ENCODE measurements around the gene PAX3.

PAX3 gene

GRCh38 chr2:222284466-222284865 lies 14.3 kb downstream of the PAX3 start:
- Histone ChIP-seq H3K36me3 (ENCODE audit: control insufficient read depth, insufficient read depth, low read length) (no peaks in the 10 kb centered on the region), H3K9me3 (ENCODE audit: control insufficient read depth, insufficient read depth, low read depth, low read length) (no peaks in the 10 kb centered on the region), H3K9ac (ENCODE audit: low read length) (no peak overlapping the region), H3K27me3 (ENCODE audit: control insufficient read depth, insufficient read depth, low read length) (peaks cover 56% of the 10 kb centered on the region), H3K4me3 (ENCODE audit: low read depth, low read length) (no peak overlapping the region), H3K27ac (ENCODE audit: low read depth, low read length) (no peak overlapping the region), H3K4me1 (ENCODE audit: control insufficient read depth, insufficient read depth, low read length) (peaks cover 24% of the 10 kb centered on the region)

GRCh38 chr2:222283634-222284033 lies 15.2 kb downstream of the PAX3 start:
- Histone ChIP-seq H3K27ac (ENCODE audit: low read depth, low read length) (no peak overlapping the region), H3K36me3 (ENCODE audit: control insufficient read depth, insufficient read depth, low read length) (no peaks in the 10 kb centered on the region), H3K9ac (ENCODE audit: low read length) (no peak overlapping the region), H3K27me3 (ENCODE audit: control insufficient read depth, insufficient read depth, low read length) (peaks cover 48% of the 10 kb centered on the region), H3K4me1 (ENCODE audit: control insufficient read depth, insufficient read depth, low read length) (peaks cover 16% of the 10 kb centered on the region), H3K9me3 (ENCODE audit: control insufficient read depth, insufficient read depth, low read depth, low read length) (no peaks in the 10 kb centered on the region), H3K4me3 (ENCODE audit: low read depth, low read length) (no peak overlapping the region)

- Histone ChIP-seq H3K27ac (ENCODE audit: low read depth, low read length) (no peak overlapping the region), H3K9ac (ENCODE audit: low read length) (no peak overlapping the region), H3K4me3 (ENCODE audit: low read depth, low read length) (no peak overlapping the region), H3K9me3 (ENCODE audit: control insufficient read depth, insufficient read depth, low read depth, low read length) (no peaks in the 10 kb centered on the region), H3K4me1 (ENCODE audit: control insufficient read depth, insufficient read depth, low read length) (peaks cover 13% of the 10 kb centered on the region), H3K27me3 (ENCODE audit: control insufficient read depth, insufficient read depth, low read length) (peaks cover 34% of the 10 kb centered on the region), H3K36me3 (ENCODE audit: control insufficient read depth, insufficient read depth, low read length) (no peaks in the 10 kb centered on the region)
Observed at GRCh38 chr2:222281506-222281905, 17.3 kb downstream of the PAX3 start.

GRCh38 chr2:222280795-222281194 lies 18.0 kb downstream of the PAX3 start:
- Histone ChIP-seq H3K4me3 (ENCODE audit: low read depth, low read length) (no peak overlapping the region), H3K36me3 (ENCODE audit: control insufficient read depth, insufficient read depth, low read length) (no peaks in the 10 kb centered on the region), H3K27ac (ENCODE audit: low read depth, low read length) (no peak overlapping the region), H3K4me1 (ENCODE audit: control insufficient read depth, insufficient read depth, low read length) (peaks cover 13% of the 10 kb centered on the region), H3K9me3 (ENCODE audit: control insufficient read depth, insufficient read depth, low read depth, low read length) (no peaks in the 10 kb centered on the region), H3K9ac (ENCODE audit: low read length) (no peak overlapping the region), H3K27me3 (ENCODE audit: control insufficient read depth, insufficient read depth, low read length) (peaks cover 29% of the 10 kb centered on the region)

- no peak overlapping the region for H3K4me3 ChIP-seq (ENCODE audit: low read depth, low read length)
- H3K27me3 ChIP-seq (ENCODE audit: control insufficient read depth, insufficient read depth, low read length) = peaks cover 26% of the 10 kb centered on the region; the same call in 1 of the 2 replicates
- H3K4me1 ChIP-seq (ENCODE audit: control insufficient read depth, insufficient read depth, low read length) = peaks cover 36% of the 10 kb centered on the region
- no peaks in the 10 kb centered on the region for H3K36me3 ChIP-seq (ENCODE audit: control insufficient read depth, insufficient read depth, low read length)
- H3K9ac ChIP-seq (ENCODE audit: low read length) = no peak overlapping the region
- H3K9me3 ChIP-seq (ENCODE audit: control insufficient read depth, insufficient read depth, low read depth, low read length) = no peaks in the 10 kb centered on the region
- no peak overlapping the region for H3K27ac ChIP-seq (ENCODE audit: low read depth, low read length)
Observed at GRCh38 chr2:222272446-222273015, 26.3 kb downstream of the PAX3 start.

GRCh38 chr2:222271854-222272253 lies 26.9 kb downstream of the PAX3 start:
- H3K4me1 ChIP-seq (ENCODE audit: control insufficient read depth, insufficient read depth, low read length) = peaks cover 36% of the 10 kb centered on the region
- no peak overlapping the region for H3K4me3 ChIP-seq (ENCODE audit: low read depth, low read length)
- no peaks in the 10 kb centered on the region for H3K9me3 ChIP-seq (ENCODE audit: control insufficient read depth, insufficient read depth, low read depth, low read length)
- H3K27me3 ChIP-seq (ENCODE audit: control insufficient read depth, insufficient read depth, low read length) = peaks cover 26% of the 10 kb centered on the region; the same call in 1 of the 2 replicates
- no peak overlapping the region for H3K9ac ChIP-seq (ENCODE audit: low read length)
- no peaks in the 10 kb centered on the region for H3K36me3 ChIP-seq (ENCODE audit: control insufficient read depth, insufficient read depth, low read length)
- no peak overlapping the region for H3K27ac ChIP-seq (ENCODE audit: low read depth, low read length)

GRCh38 chr2:222270396-222270795 lies 28.4 kb downstream of the PAX3 start:
- H3K9ac ChIP-seq (ENCODE audit: low read length) = no peak overlapping the region
- no peak overlapping the region for H3K27ac ChIP-seq (ENCODE audit: low read depth, low read length)
- peaks cover 21% of the 10 kb centered on the region; the same call in 1 of the 2 replicates for H3K27me3 ChIP-seq (ENCODE audit: control insufficient read depth, insufficient read depth, low read length)
- H3K4me3 ChIP-seq (ENCODE audit: low read depth, low read length) = no peak overlapping the region
- peaks cover 36% of the 10 kb centered on the region for H3K4me1 ChIP-seq (ENCODE audit: control insufficient read depth, insufficient read depth, low read length)
- H3K9me3 ChIP-seq (ENCODE audit: control insufficient read depth, insufficient read depth, low read depth, low read length) = no peaks in the 10 kb centered on the region
- H3K36me3 ChIP-seq (ENCODE audit: control insufficient read depth, insufficient read depth, low read length) = no peaks in the 10 kb centered on the region

GRCh38 chr2:222269132-222269531 lies 29.7 kb downstream of the PAX3 start:
- Histone ChIP-seq H3K27me3 (ENCODE audit: control insufficient read depth, insufficient read depth, low read length) (peaks cover 21% of the 10 kb centered on the region; the same call in 1 of the 2 replicates), H3K4me1 (ENCODE audit: control insufficient read depth, insufficient read depth, low read length) (peaks cover 36% of the 10 kb centered on the region), H3K9ac (ENCODE audit: low read length) (no peak overlapping the region), H3K36me3 (ENCODE audit: control insufficient read depth, insufficient read depth, low read length) (no peaks in the 10 kb centered on the region), H3K9me3 (ENCODE audit: control insufficient read depth, insufficient read depth, low read depth, low read length) (peaks cover 2% of the 10 kb centered on the region; the same call in 1 of the 2 replicates), H3K27ac (ENCODE audit: low read depth, low read length) (no peak overlapping the region), H3K4me3 (ENCODE audit: low read depth, low read length) (no peak overlapping the region)

GRCh38 chr2:222268311-222268990 lies 30.3 kb downstream of the PAX3 start:
- H3K27me3 ChIP-seq (ENCODE audit: control insufficient read depth, insufficient read depth, low read length) = peaks cover 21% of the 10 kb centered on the region; the same call in 1 of the 2 replicates
- no peak overlapping the region for H3K27ac ChIP-seq (ENCODE audit: low read depth, low read length)
- H3K4me3 ChIP-seq (ENCODE audit: low read depth, low read length) = no peak overlapping the region

GRCh38 chr2:222264791-222265320 lies 33.9 kb downstream of the PAX3 start:
- H3K27me3 ChIP-seq (ENCODE audit: control insufficient read depth, insufficient read depth, low read length) = peaks cover 13% of the 10 kb centered on the region; the same call in 1 of the 2 replicates
- peaks cover 8% of the 10 kb centered on the region for H3K9me3 ChIP-seq (ENCODE audit: control insufficient read depth, insufficient read depth, low read depth, low read length)
- H3K4me3 ChIP-seq (ENCODE audit: low read depth, low read length) = no peak overlapping the region
- H3K9ac ChIP-seq (ENCODE audit: low read length) = no peak overlapping the region
- peaks cover 17% of the 10 kb centered on the region for H3K4me1 ChIP-seq (ENCODE audit: control insufficient read depth, insufficient read depth, low read length)
- H3K27ac ChIP-seq (ENCODE audit: low read depth, low read length) = no peak overlapping the region
- no peaks in the 10 kb centered on the region for H3K36me3 ChIP-seq (ENCODE audit: control insufficient read depth, insufficient read depth, low read length)

More at GRCh38 chr2:222268311-222268990, 30.3 kb downstream of the PAX3 start:
- H3K4me1 ChIP-seq (ENCODE audit: control insufficient read depth, insufficient read depth, low read length) = peaks cover 36% of the 10 kb centered on the region
- H3K9me3 ChIP-seq (ENCODE audit: control insufficient read depth, insufficient read depth, low read depth, low read length) = peaks cover 8% of the 10 kb centered on the region
- H3K36me3 ChIP-seq (ENCODE audit: control insufficient read depth, insufficient read depth, low read length) = no peaks in the 10 kb centered on the region
- no peak overlapping the region for H3K9ac ChIP-seq (ENCODE audit: low read length)

GRCh38 chr2:222261504-222261903 lies 37.3 kb downstream of the PAX3 start:
- Histone ChIP-seq H3K27ac (ENCODE audit: low read depth, low read length) (no peak overlapping the region), H3K4me1 (ENCODE audit: control insufficient read depth, insufficient read depth, low read length) (peaks cover 7% of the 10 kb centered on the region), H3K9ac (ENCODE audit: low read length) (no peak overlapping the region), H3K27me3 (ENCODE audit: control insufficient read depth, insufficient read depth, low read length) (no peaks in the 10 kb centered on the region), H3K9me3 (ENCODE audit: control insufficient read depth, insufficient read depth, low read depth, low read length) (peaks cover 8% of the 10 kb centered on the region), H3K4me3 (ENCODE audit: low read depth, low read length) (no peak overlapping the region), H3K36me3 (ENCODE audit: control insufficient read depth, insufficient read depth, low read length) (no peaks in the 10 kb centered on the region)
